CD4-positive, alpha-beta T cell treated with Interleukin-2 at 100 ng/mL for 4 hours (primary cell): ENCODE measurements around the gene SBK2.
"Not testable (repeated sequence)": the region's sequence is repeated elsewhere in the genome, so short reads cannot be mapped to it uniquely, and the experiment has no call there.

Source experiments
- DNase-seq: peaks from one replicate; pipeline ENCODE4 v3.0.0-alpha.2; 2020; ENCODE audit warnings: low spot score

The SBK2 gene

GRCh38 chr19:55500368-55500952, 36.5 kb downstream of the SBK2 start:
- no peak for DNase-seq

GRCh38 chr19:55498246-55498840, 38.6 kb downstream of the SBK2 start:
- DNase-seq: no peak

- no peak for DNase-seq
Measured at GRCh38 chr19:55497763-55498162, 39.2 kb downstream of the SBK2 start.

GRCh38 chr19:55496820-55497219, 40.1 kb downstream of the SBK2 start:
- DNase-seq: not testable (repeated sequence)

- no peak for DNase-seq
Measured at GRCh38 chr19:55495646-55496349, 41.1 kb downstream of the SBK2 start.

- DNase-seq: no peak
Measured at GRCh38 chr19:55494172-55494761, 42.7 kb downstream of the SBK2 start.

GRCh38 chr19:55493645-55494171, 43.2 kb downstream of the SBK2 start:
- no peak for DNase-seq

- no peak for DNase-seq
Measured at GRCh38 chr19:55493052-55493644, 43.8 kb downstream of the SBK2 start.

GRCh38 chr19:55492362-55492944, 44.5 kb downstream of the SBK2 start:
- DNase-seq: no peak

GRCh38 chr19:55491546-55492360, 45.2 kb downstream of the SBK2 start:
- DNase-seq: no peak

- DNase-seq: no peak
Measured at GRCh38 chr19:55490478-55491432, 46.2 kb downstream of the SBK2 start.

GRCh38 chr19:55489711-55490477, 47.0 kb downstream of the SBK2 start:
- DNase-seq: no peak

GRCh38 chr19:55488986-55489710, 47.8 kb downstream of the SBK2 start:
- no peak for DNase-seq

- no peak for DNase-seq
Measured at GRCh38 chr19:55487924-55488687, 48.8 kb downstream of the SBK2 start, which contains the start of gene SSC5D. SSC5D (plus strand) TSS chr19:55488436; CDS start chr19:55488590, 154 bp downstream.

- DNase-seq: no peak
Measured at GRCh38 chr19:55486971-55487923, 49.7 kb downstream of the SBK2 start.
